ENCODE data around the gene SSH2.

DNA sequence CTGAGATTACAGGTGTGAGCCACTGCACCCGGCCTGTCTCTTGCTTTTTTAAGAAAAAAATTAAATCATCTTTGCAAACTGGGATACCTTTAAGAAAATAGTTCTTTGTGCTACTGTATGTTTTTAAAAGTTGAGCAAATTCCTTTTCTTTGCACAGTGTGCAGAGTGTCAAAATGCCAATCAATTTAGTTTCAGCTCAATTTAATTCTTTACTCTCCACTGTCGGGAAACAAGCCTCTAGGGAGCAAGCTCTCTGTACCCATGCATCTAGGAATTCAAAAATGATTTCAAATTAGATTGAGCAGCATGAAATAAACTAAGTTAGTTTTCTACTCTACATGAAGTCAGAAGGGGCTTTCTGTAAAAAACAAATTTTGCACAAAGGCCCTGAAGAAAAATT is 165.8 kb downstream of the SSH2 start:
- no peak for TF ChIP-seq EZH2 (IDR thresholded peaks at IDR 0.05)
- no peak for TF ChIP-seq POLR2AphosphoS5 (IDR thresholded peaks at IDR 0.05; ENCODE audit: borderline replicate concordance, low read depth, low read length)
